Lung (tissue), 12 donors: ENCODE data around the gene STIM2. TPM values are rescaled to one million over a fixed set of nuclear protein-coding genes. Genes with fewer than 3 reads are reported as not detected.
"Not testable (repeated sequence)": the region's sequence is repeated elsewhere in the genome, so short reads cannot be mapped to it uniquely, and the experiment has no call there.

Experiments used
- ATAC-seq: fragments of 200-7000 bp; cut with Tn5 transposase; one replicate; pipeline ENCODE4 v1.9.1; 2020; ENCODE audit warnings: moderate number of reproducible peaks; ENCODE audit not compliant: insufficient read depth, low FRiP score
- DNase-seq, 3 donors: peaks; one replicate each; pipeline ENCODE4 v3.0.0-alpha.2; 2013 to 2017
- H3K27ac ChIP-seq, 2 donors: one replicate each; pipeline ENCODE4 v1.5.1; 2013; ENCODE audit warnings: mild to moderate bottlenecking in 2 of 2, moderate library complexity in 2 of 2, control low read depth in 1 of 2, inconsistent platforms in 1 of 2, low read depth in 1 of 2, low read length in 1 of 2
- H3K27me3 ChIP-seq, 3 donors: one replicate each; pipeline ENCODE4 v1.5.1; 2013; ENCODE audit warnings: low read length in 2 of 3; ENCODE audit not compliant: control insufficient read depth in 3 of 3, insufficient read depth in 3 of 3
- H3K36me3 ChIP-seq, 4 donors: one replicate each; pipeline ENCODE4 v1.5.1; 2013; ENCODE audit warnings: low read length in 4 of 4, mild to moderate bottlenecking in 1 of 4, moderate library complexity in 1 of 4; ENCODE audit not compliant: control insufficient read depth in 4 of 4, insufficient read depth in 4 of 4
- H3K4me1 ChIP-seq, 5 donors: one replicate each; pipeline ENCODE4 v1.5.1; 2013; ENCODE audit warnings: low read length in 5 of 5, mild to moderate bottlenecking in 2 of 5, moderate library complexity in 1 of 5; ENCODE audit not compliant: control insufficient read depth in 5 of 5, insufficient read depth in 5 of 5
- H3K4me3 ChIP-seq: one replicate; pipeline ENCODE4 v1.5.1; 2013; ENCODE audit warnings: mild to moderate bottlenecking, control low read depth, moderate library complexity
- H3K9ac ChIP-seq, 2 donors: one replicate each; pipeline ENCODE4 v1.5.1; 2013; ENCODE audit warnings: low read length in 2 of 2, control low read depth in 1 of 2; ENCODE audit not compliant: insufficient read depth in 1 of 2
- H3K9me3 ChIP-seq, 4 donors: one replicate each; pipeline ENCODE4 v1.5.1; 2013; ENCODE audit warnings: low read length in 3 of 4, mild to moderate bottlenecking in 1 of 4, moderate library complexity in 1 of 4; ENCODE audit not compliant: control insufficient read depth in 4 of 4, insufficient read depth in 3 of 4
- WGBS, 2 donors: extraction: QIAGEN DNeasy Blood & Tissue Kit; methylation state at CpG; one replicate each; pipeline ENCODE4 v1.1.7; 2013; 5-methylcytosine and 5-hydroxymethylcytosine counted together
- polyA plus RNA-seq, 2 donors: library from polyadenylated mRNA; stranded (reverse); fragments of 200-250 nt; gene quantifications; one replicate each; pipeline ENCODE4 v1.2.1, GENCODE V29; 2013
- total RNA-seq, 2 donors: library from RNA; depleted of rRNA in 1 of 2; stranded (reverse); fragments of >200 nt in 1 of 2; gene quantifications; one replicate each; pipeline ENCODE4 v1.2.1, GENCODE V29; 2014 to 2021
- TF ChIP-seq, protein P1 (sequence below): IDR thresholded peaks from 2 replicates; pipeline ENCODE4 v1.5.1; 2012; ENCODE audit warnings: mild to moderate bottlenecking; ENCODE audit errors: control extremely low read depth, extremely low read depth
- donor health status: control.
- donor health status: control.
- donor health status: Bipolar disorder and iron deficiency.
- donor health status: healthy.
- donor health status: DM: yes; HTN: yes; CAD: no.

Gene STIM2
- total and polyA plus RNA-seq, 4 donors = 12.7 to 35.5 (median 25.9) TPM

DNA sequence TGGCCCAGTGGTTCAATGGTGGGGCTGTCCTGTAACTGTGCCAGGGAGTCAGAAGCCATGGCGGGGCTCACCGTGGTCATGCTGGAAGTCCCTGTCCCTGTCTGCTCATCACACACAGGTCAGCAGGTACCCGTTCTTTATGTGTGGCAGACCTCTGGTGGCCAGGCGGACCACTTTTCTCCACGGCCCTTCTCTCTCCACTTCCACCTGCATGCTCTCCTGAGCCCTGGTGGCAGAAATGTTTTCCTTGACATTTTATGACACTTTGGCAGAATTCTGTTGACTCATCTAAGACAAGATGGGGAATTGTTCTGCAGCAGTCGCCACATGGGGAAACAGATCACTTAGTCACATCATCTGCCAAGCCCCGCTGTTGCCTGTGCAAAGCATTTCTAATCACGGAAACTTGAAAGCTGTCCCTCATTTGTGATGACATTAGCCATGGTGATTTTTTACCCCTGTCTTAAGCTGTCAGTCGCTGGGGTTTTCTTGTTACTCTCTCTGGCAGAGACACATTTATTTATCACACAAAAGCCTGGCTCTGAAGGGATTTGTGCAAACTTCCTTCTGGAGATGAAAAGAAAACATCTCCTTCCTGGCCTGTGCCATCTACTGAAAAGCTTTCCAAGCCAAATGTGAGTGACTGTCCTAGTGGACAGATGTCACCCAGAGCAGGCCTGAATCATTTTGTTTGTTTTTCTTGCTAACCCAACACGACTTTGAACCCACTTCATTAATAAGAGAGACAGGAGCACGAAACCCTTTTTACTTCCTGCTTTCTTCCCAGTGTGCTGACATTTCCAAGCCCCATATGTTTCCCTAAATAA lies 38.8 kb upstream of the STIM2 start:
- H3K27me3 ChIP-seq = no peaks in the 10 kb centered on the region
- DNase-seq (peak in 2 of 3 donors; percentile 22 to 34), ATAC-seq (no peak)
- H3K4me1 ChIP-seq = peaks cover 0 to 4% (median 1%) of the 10 kb centered on the region in 5 donors
- TF ChIP-seq, protein P1, sequence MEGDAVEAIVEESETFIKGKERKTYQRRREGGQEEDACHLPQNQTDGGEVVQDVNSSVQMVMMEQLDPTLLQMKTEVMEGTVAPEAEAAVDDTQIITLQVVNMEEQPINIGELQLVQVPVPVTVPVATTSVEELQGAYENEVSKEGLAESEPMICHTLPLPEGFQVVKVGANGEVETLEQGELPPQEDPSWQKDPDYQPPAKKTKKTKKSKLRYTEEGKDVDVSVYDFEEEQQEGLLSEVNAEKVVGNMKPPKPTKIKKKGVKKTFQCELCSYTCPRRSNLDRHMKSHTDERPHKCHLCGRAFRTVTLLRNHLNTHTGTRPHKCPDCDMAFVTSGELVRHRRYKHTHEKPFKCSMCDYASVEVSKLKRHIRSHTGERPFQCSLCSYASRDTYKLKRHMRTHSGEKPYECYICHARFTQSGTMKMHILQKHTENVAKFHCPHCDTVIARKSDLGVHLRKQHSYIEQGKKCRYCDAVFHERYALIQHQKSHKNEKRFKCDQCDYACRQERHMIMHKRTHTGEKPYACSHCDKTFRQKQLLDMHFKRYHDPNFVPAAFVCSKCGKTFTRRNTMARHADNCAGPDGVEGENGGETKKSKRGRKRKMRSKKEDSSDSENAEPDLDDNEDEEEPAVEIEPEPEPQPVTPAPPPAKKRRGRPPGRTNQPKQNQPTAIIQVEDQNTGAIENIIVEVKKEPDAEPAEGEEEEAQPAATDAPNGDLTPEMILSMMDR = no peak
- H3K4me3 ChIP-seq = no peak overlapping the region
- H3K9ac ChIP-seq = no peak overlapping the region
- no peaks in the 10 kb centered on the region for H3K36me3 ChIP-seq
- 58 to 59% methylated on average over 11 of the region's 11 CpGs for WGBS, 2 donors
- H3K27ac ChIP-seq = peak overlapping the region in 1 of 2 donors; percentile 32
- peaks cover 0 to 2% (median 0%) of the 10 kb centered on the region in 4 donors for H3K9me3 ChIP-seq

DNA sequence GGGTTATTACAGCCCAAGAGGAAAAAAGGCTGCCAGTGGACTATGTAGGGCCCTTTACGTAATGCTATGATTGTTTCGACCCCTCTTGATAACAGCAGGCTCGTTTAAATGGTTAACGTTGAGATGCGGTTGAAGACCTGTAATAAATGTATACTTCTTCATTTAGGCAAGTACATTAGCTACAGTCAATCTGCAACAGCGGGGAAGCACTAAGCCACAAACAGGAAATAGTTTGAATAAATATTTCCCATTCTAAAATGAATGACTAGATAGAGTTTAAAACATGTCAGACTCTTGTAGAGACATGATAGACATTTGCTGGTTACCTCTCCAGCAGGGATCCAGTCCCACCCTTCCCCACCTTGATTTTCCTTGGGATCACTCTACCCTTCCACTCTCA lies 38.1 kb upstream of the STIM2 start:
- peaks cover 0 to 4% (median 2%) of the 10 kb centered on the region in 5 donors for H3K4me1 ChIP-seq
- TF ChIP-seq, protein P1 = no peak
- no peak overlapping the region for H3K9ac ChIP-seq
- DNase-seq (no peak), ATAC-seq (peak; percentile 11)
- WGBS, 2 donors = 16 to 36% methylated on average over 6 of the region's 6 CpGs
- peaks cover 0 to 2% (median 0%) of the 10 kb centered on the region in 4 donors for H3K9me3 ChIP-seq
- no peaks in the 10 kb centered on the region for H3K27me3 ChIP-seq
- H3K27ac ChIP-seq = no peak overlapping the region
- H3K4me3 ChIP-seq = no peak overlapping the region
- no peaks in the 10 kb centered on the region for H3K36me3 ChIP-seq

DNA sequence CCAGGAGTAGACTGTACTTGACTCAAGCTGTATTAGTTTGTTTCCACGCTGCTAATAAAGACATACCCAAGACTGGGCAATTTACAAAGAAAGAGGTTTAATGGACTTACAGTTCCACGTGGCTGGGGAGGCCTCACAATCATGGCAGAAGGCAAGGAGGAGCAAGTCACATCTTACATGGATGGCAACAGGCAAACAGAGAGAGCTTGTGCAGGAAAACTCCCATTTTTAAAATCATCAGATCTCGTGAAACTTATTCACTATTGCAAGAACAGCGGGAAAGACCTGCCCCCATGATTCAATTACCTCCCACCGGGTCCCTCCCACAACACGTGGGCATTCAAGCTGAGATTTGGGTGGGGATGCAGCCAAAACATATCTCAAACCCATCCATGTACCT lies 37.7 kb upstream of the STIM2 start:
- not testable (repeated sequence) for H3K4me3 ChIP-seq, H3K27me3 ChIP-seq, H3K4me1 ChIP-seq, H3K36me3 ChIP-seq, H3K9me3 ChIP-seq, DNase-seq, ATAC-seq, H3K27ac ChIP-seq, H3K9ac ChIP-seq
- WGBS, 2 donors = 91% methylated on average over 6 of the region's 6 CpGs

DNA sequence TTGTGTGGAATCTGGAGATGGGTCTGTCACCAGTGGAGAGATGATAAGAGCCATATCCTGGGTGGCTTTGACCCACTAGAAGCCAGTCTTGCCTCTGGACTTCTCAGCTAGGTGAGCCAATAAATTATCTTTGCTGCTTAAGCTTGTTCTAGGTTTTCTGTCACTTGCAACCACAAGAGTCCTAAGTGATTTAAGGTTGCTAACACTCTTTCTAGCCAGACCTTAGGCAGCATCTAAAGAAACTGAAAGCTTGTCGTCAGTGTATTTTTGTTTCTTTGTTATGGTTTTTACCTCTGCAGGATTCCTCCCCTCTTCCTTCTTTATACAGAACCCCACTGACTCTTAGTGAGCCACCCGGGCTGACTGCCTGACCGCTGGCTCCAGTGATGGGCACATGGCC lies 37.1 kb upstream of the STIM2 start:
- no peak for ATAC-seq
- 91 to 97% methylated on average over 3 of the region's 3 CpGs for WGBS, 2 donors
- H3K36me3 ChIP-seq = no peaks in the 10 kb centered on the region

More for the DNA sequence above, 37.1 kb upstream of the STIM2 start:
- TF ChIP-seq, protein P1 = no peak
- no peak for DNase-seq
- Histone ChIP-seq H3K27ac (no peak overlapping the region), H3K4me1 (peaks cover 0 to 4% (median 4%) of the 10 kb centered on the region in 5 donors), H3K4me3 (no peak overlapping the region), H3K27me3 (no peaks in the 10 kb centered on the region), H3K9ac (no peak overlapping the region), H3K9me3 (peaks cover 0 to 2% (median 0%) of the 10 kb centered on the region in 4 donors)
